Activated naive CD4-positive, alpha-beta T cell treated with Interleukin-2 at 50 U/mL for 16 hours (primary cell): Measurements from ENCODE around the gene KDM4C.
"Not testable (repeated sequence)": the region's sequence is repeated elsewhere in the genome, so short reads cannot be mapped to it uniquely, and the experiment has no call there.

Source experiments
- DNase-seq: peaks from one replicate; pipeline ENCODE4 v3.0.0-alpha.2; 2020

The KDM4C gene

DNA sequence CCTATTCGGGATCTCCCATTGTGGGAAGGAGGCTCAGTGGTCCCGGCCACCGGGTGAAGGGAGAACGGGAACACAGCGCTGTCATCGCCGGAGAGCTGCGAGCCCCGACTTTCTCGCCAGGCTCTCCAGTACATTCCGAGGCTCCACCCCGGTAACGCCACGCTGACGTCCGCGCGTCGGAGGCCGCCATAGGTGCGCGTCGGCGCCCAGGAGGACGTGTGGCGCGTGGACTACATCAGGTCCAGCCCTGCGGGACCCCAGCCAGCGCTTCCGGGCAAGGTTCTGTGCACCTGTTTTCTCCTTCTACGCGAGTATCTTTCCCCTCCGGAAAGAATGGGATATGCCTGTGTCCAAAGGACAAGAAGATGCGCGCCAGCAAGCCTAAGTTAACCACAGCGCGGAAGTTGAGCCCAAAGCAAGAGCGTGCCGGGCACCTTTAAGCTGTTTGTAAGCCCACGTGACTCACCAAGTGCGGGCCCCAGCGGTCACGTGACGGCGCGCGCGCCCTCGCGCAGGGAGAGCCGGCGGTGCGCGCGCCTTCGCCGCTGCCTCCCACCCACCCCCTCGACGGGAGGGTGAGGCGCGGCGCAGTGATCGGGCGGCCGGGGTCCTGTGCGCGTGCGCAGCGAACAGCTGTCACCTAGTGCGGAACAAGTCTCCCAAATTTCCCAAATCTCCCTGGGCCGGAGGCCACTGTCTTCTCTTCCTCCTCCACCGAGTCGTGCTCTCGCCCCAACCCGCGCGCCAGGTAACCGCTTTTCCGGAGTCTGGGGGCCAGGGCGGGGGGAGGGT, at the start of gene KDM4C:
KDM4C (plus strand) TSS at position 518 of the 792 bp plus-strand sequence. CDS start 35,016 bp downstream, outside the sequence.
- peak; percentile 94 for DNase-seq

GRCh38 chr9:6708732-6709131, 49.0 kb upstream of the KDM4C start:
- no peak for DNase-seq

DNA sequence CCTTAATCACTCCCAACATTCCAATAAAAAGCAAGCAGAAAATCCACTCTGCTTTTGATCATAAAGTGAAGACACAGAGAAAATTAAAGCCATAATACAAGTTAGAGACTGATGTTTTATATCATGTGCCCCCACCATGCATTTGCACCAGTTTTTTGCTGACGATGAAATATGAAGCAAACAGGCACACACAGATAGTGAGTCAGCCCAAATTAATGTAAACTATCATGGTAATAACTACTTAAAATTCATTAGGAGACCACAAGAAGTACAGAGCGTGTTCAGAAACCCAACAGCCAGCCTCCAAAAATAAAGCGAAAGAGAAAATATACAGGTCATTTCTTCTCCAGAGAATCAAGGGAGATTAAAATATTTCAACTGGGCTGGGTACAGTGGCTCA, 46.4 kb upstream of the KDM4C start:
- DNase-seq = no peak

DNA sequence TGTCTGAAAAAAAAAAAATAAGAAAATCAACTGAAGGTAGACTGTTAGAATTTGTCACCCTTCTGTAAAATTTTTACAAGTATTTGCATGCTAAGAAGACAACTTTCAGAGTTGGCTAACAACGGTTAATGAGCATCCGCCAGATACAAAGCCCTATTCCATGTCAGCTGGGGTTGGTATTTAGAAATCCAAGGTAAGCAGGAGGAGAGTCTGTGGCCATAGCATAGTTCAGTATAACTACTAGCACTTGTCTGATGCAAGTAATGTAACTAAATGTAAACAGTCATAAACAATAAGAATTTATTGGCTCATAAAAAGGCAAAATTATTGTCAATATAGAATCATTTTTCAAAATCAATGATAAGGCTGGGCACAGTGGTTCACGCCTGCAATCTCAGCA, 45.7 kb upstream of the KDM4C start:
- no peak for DNase-seq

DNA sequence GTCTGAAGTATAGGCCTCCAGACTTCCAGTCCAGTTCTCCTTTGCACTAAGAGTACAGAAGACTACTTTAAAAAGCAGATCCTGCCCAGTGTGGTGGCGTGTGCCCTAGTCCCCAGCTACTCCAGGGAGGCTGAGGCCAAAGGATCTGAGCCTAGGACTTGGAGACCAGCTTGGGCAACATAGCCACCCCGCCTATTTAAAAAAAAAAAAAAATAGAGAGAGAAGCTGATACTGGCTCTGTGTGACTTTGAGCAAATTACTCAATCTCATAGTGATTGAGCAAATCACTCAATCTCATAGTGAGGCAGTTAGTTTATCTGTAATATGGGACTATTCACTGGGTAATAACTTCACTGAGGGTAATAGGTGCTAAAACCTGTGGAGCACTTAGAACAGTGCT, 43.6 kb upstream of the KDM4C start:
- DNase-seq = no peak

DNA sequence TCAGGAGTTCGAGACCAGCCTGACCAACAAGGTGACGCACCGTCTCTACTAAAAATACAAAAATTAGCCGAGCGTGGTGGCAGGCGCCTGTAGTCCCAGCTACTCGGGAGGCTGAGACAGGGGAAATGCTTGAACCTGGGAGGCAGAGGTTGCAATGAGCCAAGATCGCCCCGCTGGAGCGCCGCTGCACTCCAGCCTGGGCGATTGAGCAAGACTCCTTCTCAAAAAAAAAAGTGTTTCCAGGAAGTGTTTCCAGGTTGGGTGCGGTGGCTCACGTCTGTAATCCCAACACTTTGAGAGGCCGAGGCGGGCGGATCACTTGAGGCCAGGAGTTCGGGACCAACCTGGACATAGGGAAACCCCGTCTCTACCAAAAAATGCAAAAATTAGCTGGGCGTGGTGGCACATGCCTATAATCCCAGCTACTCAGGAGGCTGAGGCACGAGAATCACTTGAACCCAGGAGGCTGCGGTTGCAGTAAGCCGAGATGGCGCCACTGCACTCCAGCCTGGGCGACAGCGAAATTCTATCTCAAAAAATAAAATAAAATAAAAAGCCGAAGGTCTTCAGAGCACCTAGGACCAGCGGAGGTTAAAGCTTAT, 42.5 kb upstream of the KDM4C start:
- not testable (repeated sequence) for DNase-seq

- DNase-seq = peak; percentile 72
These were observed 41.8 kb upstream of the KDM4C start for GRCh38 chr9:6715755-6716643.

DNA sequence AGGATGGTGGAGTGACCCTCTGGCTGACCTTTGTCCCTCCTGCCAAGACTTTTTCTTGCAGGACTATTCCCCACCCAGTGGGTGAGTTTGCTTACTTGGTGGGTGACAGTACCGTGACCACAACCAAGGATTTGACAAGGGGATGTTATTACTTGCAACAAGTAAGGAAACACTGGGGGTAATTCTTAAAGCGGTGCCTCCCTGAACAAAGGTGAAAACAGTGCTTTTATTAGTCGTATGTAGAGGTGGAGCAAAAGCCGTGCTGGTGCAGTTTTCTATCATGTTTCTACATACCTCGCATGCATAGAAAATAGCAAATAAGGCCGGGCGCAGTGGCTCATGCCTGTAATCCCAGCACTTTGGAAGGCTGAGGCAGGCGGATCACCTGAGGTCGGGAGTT, 41.0 kb upstream of the KDM4C start:
- no peak for DNase-seq

DNA sequence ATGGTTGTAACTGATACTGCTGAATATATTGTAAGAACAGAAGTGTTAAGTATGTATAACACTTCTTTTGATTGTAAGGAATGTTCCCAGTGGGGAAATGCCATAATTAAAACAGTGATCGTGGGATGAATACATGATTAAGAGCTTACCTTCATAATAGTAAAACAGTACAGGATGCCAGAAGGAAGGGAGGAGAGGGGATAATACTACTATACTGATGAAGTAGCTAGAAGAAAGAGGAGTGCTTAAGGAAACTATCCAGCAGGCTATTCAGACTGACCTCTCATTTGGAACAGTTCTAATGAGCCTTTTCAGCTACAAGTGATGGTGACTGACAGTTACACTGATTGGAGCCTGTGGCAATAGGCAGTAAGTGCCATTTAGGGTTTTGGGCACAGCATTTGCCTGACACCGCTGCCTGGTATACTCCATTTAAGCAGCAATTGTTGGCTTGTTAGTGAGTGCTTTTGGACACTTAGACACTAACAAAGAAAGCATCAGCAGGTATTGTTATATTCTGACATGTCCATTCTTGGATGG, 33.8 kb upstream of the KDM4C start:
- no peak for DNase-seq

DNA sequence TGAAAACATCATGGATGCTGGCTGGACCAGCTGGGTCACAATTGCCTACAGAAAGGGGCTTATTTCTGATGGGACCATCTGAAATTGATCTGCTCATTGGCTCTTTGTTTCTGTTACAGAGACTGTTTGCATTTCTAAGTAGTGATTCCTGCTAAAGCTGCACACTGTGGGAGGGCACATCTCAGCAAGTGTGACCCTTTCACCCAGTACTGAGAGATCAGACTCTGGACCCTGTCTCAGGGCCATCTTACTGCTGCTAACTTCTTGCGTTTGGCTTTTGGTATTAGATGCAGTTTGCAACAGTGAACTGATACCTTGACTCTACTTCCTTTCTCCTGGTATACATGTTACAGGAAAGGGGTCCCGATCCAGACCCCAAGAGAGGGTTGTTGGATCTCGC, 24.5 kb upstream of the KDM4C start:
- DNase-seq = no peak

GRCh38 chr9:6733831-6734230, 23.9 kb upstream of the KDM4C start:
- DNase-seq = no peak

GRCh38 chr9:6735422-6735821, 22.4 kb upstream of the KDM4C start:
- DNase-seq = no peak

- DNase-seq = no peak
These were observed 18.6 kb upstream of the KDM4C start for GRCh38 chr9:6739218-6739617.

- DNase-seq = not testable (repeated sequence)
These were observed 8.9 kb upstream of the KDM4C start for GRCh38 chr9:6748861-6749260.

DNA sequence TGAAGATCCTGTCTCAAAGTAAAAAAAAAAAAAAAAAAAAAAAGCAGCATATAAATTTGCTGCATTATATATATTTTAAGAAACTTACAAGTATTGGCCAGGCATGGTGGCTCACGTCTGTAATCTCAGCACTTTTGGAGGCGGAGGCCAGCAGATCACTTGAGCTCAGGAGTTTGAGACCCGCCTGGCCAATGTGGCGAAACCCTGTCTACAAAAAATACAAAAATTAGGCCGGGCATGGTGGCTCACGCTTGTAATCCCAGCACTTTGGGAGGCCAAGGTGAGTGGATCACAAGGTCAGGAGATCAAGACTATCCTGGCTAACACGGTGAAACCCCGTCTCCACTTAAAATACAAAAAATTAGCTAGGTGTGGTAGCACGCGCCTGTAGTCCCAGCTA, 2.9 kb upstream of the KDM4C start:
- DNase-seq = not testable (repeated sequence)

- DNase-seq = no peak
These were observed 679 bp upstream of the KDM4C start for GRCh38 chr9:6757132-6757455.

- DNase-seq = no peak
These were observed 400 bp downstream of the KDM4C start for GRCh38 chr9:6758248-6758497.

- peak; percentile 58 for DNase-seq
These were observed 868 bp downstream of the KDM4C start for GRCh38 chr9:6758498-6759184.

DNA sequence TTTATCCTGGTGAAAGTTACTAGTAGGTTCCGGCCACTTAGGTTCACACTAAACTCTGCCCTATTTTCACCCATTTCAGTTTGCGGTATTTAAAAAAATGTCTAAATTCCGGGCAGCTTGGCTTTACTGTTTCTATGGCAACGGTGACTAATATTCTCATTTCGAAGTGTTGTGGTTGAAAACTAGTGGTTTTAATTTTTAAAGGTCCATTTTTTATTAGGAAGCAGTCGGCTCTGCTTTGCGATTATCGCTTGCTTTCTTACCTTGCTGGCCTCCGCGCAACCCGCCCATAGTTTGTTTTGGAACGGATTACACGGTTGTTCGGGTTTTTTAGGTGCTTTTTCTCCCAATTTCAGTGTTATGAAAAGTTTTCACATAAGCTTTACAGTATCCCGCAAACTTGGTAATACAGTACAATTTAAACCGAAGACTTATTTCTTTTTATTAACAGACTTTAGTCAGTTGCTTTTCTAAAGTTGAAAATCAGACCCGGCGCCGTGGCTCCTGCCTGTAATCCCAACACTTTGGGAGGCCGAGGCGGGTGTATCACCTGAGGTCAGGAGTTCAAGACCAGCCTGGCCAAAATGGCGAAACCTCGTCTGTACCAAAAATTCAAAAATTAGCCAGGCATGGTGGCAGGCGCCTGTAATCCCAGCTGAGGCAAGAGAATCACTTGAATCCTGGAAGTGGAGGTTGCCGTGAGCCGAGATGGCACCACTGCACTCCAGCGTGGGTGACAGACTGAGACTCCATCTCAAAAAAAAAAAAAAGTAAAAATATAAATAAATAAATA, 1.6 kb downstream of the KDM4C start:
- DNase-seq = peak; percentile 41

GRCh38 chr9:6761306-6761705, 3.5 kb downstream of the KDM4C start:
- DNase-seq = no peak

DNA sequence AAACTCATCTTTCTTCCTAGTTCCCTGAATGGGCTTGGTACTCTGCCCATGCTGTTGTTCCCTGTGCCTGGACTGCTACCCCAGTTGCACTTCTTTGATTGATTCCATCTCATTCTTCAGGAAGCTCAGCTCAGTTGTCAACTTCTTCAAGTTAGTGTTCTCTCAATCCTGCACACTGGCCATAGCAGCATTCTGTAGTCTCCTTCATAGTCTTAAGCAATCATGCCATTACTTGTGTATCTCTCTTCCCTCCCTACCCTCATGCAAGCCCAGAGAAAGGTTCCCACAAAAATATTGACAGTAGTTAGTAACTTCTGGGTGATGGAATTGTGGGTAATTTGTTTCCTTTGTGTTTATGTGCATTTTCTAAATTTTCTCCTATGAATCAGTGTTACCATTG, 5.5 kb downstream of the KDM4C start:
- DNase-seq = no peak

- DNase-seq = no peak
These were observed 6.2 kb downstream of the KDM4C start for GRCh38 chr9:6764011-6764410.
